ENCODE measurements around the gene BAG3.
"Not testable (repeated sequence)": the region's sequence is repeated elsewhere in the genome, so short reads cannot be mapped to it uniquely, and the experiment has no call there.

The BAG3 gene

GRCh38 chr10:119689016-119689580 lies 37.9 kb downstream of the BAG3 start:
- DNase-seq (ENCODE audit: low read depth, low spot score), result no peak

GRCh38 chr10:119691726-119692125 lies 40.5 kb downstream of the BAG3 start:
- DNase-seq (ENCODE audit: low read depth, low spot score), result no peak

DNA sequence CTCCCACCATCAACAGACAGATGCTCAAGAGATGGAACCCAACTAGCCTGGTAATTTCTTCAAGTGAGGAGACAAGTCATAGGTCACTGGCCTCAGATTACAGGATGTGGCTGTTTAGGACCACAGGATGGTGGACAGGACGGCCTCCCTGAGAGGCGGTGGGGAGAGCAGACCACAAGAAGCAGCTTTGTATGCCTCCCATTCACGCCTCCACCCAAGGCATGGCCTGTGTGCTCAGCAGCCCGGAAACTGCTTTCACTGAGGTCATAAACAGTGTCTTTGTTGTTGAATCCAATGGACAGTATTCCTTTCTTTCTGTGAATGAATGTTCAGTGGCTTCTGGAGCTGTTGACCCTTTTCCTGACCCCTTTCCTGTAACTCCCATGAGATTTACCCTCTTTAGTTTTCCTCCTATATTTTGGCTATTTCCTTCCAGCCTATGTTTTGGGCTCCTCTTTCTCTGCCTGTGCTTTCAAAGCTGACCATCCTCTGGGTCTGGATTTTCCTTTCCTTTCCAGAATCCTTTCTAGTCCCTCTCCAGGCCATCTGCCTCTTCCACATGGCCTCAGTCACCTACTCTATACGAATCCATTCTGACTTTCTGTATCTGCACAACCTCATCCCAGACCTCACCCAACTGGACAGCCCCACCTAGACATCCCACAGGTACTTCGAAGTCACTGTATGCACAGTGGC lies 42.2 kb downstream of the BAG3 start:
- DNase-seq (ENCODE audit: low read depth, low spot score), result no peak

DNA sequence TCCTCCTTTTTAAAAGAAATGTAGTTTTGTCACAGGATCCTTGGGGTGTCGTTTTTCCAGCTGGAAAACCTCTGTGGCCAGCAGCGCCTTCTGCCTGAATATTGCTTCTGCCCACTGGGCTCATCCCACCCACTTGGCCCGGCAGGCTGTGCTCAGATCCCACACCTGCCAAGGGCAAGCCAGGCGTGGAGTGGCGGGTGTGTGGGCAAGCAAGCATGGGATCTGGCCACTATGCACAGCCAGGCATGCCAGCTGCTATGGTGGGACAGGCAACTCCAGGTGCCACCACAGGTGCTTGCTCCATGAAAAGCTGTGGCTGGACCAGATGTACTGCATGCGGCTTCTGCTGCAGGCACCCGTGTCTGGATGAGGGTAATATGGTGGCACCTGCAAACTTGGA lies 43.4 kb downstream of the BAG3 start:
- no peak for DNase-seq (ENCODE audit: low read depth, low spot score)

- no peak for DNase-seq (ENCODE audit: low read depth, low spot score)
Measured at GRCh38 chr10:119700321-119700954, 49.3 kb downstream of the BAG3 start.

- DNase-seq (ENCODE audit: low read depth, low spot score), result no peak
Measured at GRCh38 chr10:119701861-119702260, 50.7 kb downstream of the BAG3 start.

DNA sequence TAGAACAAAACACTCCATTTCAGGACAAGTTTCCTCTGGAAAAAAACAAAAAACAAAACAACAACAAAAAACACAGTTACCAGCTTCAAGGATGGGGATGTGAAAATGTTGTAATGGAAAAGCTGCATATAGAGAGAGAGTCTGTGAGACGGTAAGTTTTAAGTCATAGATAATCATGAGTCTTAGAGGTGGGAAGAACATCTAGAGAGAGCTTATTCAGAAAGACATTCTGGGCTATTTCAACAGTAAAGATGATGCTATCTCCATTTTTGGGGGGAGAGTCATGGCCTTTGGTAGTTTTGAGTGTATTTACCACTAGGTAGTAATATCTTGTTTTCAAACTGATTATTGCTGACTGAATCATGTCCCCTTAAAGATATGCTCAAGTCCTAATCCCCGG lies 51.4 kb downstream of the BAG3 start:
- no peak for DNase-seq (ENCODE audit: low read depth, low spot score)

- no peak for DNase-seq (ENCODE audit: low read depth, low spot score)
Measured at GRCh38 chr10:119703903-119704508, 52.8 kb downstream of the BAG3 start.

GRCh38 chr10:119705434-119705831 lies 54.3 kb downstream of the BAG3 start:
- DNase-seq (ENCODE audit: low read depth, low spot score), result no peak

- DNase-seq (ENCODE audit: low read depth, low spot score), result no peak
Measured at GRCh38 chr10:119706521-119707278, 55.5 kb downstream of the BAG3 start.

- DNase-seq (ENCODE audit: low read depth, low spot score), result not testable (repeated sequence)
Measured at GRCh38 chr10:119707331-119707730, 56.2 kb downstream of the BAG3 start.

GRCh38 chr10:119710935-119711334 lies 59.8 kb downstream of the BAG3 start:
- DNase-seq (ENCODE audit: low read depth, low spot score), result not testable (repeated sequence)

- no peak for DNase-seq (ENCODE audit: low read depth, low spot score)
Measured at GRCh38 chr10:119713744-119714483, 62.7 kb downstream of the BAG3 start.

DNA sequence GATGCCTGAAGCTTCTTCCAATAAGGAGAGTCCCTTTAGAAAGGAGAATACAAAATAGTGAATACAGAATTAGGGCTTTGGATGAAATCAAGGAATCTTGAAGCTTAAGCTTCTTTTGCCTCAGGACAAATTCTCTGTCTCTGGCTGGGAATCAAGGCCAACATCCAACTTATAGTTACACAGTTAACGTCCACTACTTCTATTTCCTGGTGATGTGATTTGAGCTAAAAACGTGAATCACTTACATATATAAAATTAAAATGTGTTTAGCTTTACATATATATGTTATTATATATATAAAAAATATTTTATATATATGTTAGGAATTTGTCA lies 63.3 kb downstream of the BAG3 start:
- no peak for DNase-seq (ENCODE audit: low read depth, low spot score)

GRCh38 chr10:119715628-119716505 lies 64.7 kb downstream of the BAG3 start:
- no peak for DNase-seq (ENCODE audit: low read depth, low spot score)

DNA sequence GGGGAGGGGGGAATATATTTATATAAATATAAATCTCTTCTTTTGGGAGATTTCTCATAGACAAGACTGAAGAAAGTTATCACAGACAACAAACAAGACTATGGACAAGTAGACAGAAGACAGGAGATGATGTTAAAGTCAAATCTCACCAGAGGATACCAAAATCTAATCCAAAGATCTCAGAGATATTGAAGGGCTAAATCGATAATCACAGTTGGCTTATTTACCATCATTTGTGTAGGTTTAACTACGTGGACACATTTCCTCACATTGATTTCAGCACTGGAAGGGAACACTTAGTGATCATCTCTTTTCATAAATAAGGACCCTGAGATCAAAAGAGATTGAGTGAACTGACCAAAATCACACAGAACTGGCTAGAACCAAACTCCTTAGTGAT lies 72.0 kb downstream of the BAG3 start:
- no peak for DNase-seq (ENCODE audit: low read depth, low spot score)

DNA sequence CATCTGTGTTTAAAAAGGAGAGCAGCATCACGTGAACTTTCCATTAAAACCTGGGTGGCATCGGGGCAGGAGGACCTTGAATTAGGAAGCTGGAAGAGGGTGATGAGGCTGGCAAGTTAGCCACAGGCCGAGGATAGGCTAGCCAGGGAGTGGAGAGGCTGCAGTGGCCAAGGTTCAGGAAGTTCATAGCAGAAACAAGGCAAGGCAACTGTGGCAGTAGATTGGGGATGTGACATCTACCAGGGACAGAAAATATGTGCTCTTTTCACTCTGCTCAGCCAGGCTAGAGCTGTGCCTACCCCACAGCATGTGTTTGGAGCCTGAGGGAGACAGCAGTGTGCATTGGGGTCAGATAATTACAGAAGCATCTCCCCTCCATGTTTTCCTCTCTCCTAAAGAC lies 72.4 kb downstream of the BAG3 start:
- no peak for DNase-seq (ENCODE audit: low read depth, low spot score)

- no peak for DNase-seq (ENCODE audit: low read depth, low spot score)
Measured at GRCh38 chr10:119724593-119725516, 73.7 kb downstream of the BAG3 start.

GRCh38 chr10:119725517-119725827 lies 74.3 kb downstream of the BAG3 start:
- DNase-seq (ENCODE audit: low read depth, low spot score), result no peak
